GM23248 (cell line): ENCODE results near the gene KPNA2.

Source experiments
- EZH2 ChIP-seq: fragments of 200-600 bp; sonication (generic); IDR thresholded peaks from 2 replicates; pipeline ENCODE4 v1.6.1; 2018; ENCODE audit warnings: antibody characterized with exemption, mild to moderate bottlenecking; ENCODE audit not compliant: insufficient read depth, poor library complexity, severe bottlenecking
- EZH2phosphoT487 ChIP-seq: fragments of 200-600 bp; sonication (generic); IDR thresholded peaks from 2 replicates; pipeline ENCODE4 v1.6.1; 2018; ENCODE audit warnings: antibody characterized with exemption, moderate library complexity, mild to moderate bottlenecking, low read depth; ENCODE audit not compliant: insufficient read depth

DNA sequence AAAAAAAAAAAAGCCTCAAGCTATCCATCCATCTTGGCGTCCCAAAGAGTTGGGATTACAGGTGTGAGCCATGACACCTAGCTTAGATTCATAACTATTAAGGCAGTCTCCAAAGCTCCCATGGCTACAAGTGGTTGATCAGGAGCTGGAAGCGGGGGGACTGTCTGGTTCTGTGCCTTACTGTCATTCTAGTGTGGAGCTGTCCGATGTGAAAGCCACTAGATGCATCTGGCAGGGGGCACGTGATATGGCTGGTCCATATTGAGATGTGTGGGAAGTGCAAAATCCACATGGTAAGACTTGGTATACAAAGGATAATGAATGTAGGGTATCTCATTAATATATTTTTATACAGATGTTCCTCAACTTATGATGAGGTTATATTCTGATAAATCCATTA lies 38.7 kb downstream of the KPNA2 start:
- TF ChIP-seq EZH2 (no peak), EZH2phosphoT487 (no peak)
